ENCODE results near the gene SCIN.
A peak's percentile ranks its signal among the peaks of the same experiment; 100 is the strongest.

DNA sequence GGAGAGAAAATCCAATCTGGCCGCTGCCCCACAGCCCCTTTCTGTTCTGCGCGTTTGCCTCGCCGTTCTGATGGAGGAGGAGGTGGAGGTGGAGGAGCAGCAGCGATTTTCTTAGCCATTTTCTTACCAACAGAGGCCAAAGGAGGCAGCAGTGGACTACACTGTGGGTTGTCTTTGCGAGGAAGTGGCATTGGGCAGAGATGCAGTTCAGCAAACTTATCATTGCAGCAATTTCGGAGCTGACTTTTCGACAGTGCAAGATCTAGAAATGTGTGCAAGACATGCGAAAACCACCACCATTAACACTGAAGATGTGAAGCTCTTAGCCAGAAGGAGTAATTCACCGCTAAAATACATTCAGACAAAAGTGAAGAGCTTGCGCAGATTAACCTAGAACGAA, 115.0 kb downstream of the SCIN start:
- TF ChIP-seq, protein P1, sequence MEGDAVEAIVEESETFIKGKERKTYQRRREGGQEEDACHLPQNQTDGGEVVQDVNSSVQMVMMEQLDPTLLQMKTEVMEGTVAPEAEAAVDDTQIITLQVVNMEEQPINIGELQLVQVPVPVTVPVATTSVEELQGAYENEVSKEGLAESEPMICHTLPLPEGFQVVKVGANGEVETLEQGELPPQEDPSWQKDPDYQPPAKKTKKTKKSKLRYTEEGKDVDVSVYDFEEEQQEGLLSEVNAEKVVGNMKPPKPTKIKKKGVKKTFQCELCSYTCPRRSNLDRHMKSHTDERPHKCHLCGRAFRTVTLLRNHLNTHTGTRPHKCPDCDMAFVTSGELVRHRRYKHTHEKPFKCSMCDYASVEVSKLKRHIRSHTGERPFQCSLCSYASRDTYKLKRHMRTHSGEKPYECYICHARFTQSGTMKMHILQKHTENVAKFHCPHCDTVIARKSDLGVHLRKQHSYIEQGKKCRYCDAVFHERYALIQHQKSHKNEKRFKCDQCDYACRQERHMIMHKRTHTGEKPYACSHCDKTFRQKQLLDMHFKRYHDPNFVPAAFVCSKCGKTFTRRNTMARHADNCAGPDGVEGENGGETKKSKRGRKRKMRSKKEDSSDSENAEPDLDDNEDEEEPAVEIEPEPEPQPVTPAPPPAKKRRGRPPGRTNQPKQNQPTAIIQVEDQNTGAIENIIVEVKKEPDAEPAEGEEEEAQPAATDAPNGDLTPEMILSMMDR (optimal IDR thresholded peaks at IDR 0.05 in 1 of 3, IDR thresholded peaks at IDR 0.05 in 1 of 3, conservative IDR thresholded peaks at IDR 0.05 in 1 of 3; ENCODE audit: extremely low read depth in 1 of 3, insufficient read depth in 2 of 3, low read length in 3 of 3) = peak; percentile 17 to 37 (median 24)
- TF ChIP-seq EZH2 (IDR thresholded peaks at IDR 0.05; ENCODE audit: low read length) = no peak
